Naive thymus-derived CD4-positive, alpha-beta T cell (primary cell): Measurements from ENCODE around the gene DHX16. TPM values are rescaled to one million over a fixed set of nuclear protein-coding genes. Genes with fewer than 3 reads are reported as not detected.

ENCODE experiments used
- ATAC-seq: fragments of 150-1000 bp; cut with Tn5 transposase; 2 replicates; pipeline ENCODE4 v1.10.0; 2021; ENCODE audit warnings: mild to moderate bottlenecking, moderate library complexity
- CTCF ChIA-PET: fragments of 350-600 bp; sonication (Branson Sonifier 250); formaldehyde crosslinking; loops from one replicate; lab custom pipeline; 2021; ENCODE audit warnings: antibody characterized with exemption; lab: Charles Lee
- POLR2A ChIA-PET: fragments of 350-600 bp; sonication (Branson Sonifier 250); formaldehyde crosslinking; loops from one replicate; lab custom pipeline; 2021; ENCODE audit warnings: antibody characterized with exemption, inconsistent platforms; lab: Charles Lee
- DNase-seq, 9 donors: peaks; one replicate each; pipeline versions ENCODE4 v3.0.0 to v3.0.0-alpha.2; 2020 to 2022; ENCODE audit warnings: mixed read lengths in 1 of 9
- H3K27ac ChIP-seq: one replicate; pipeline ENCODE4 v1.7.0; 2013; ENCODE audit warnings: mild to moderate bottlenecking, low read depth, low read length, moderate library complexity
- H3K27me3 ChIP-seq, 2 donors: one replicate each; pipeline ENCODE4 v1.7.0; 2013; ENCODE audit warnings: low read length in 2 of 2, mild to moderate bottlenecking in 2 of 2, moderate library complexity in 2 of 2; ENCODE audit not compliant: control insufficient read depth in 2 of 2, insufficient read depth in 2 of 2
- H3K36me3 ChIP-seq, 3 experiments: 1 replicate in 2 of 3; 2 replicates in 1 of 3; pipeline ENCODE4 v1.7.0; 2013; ENCODE audit warnings: low read length in 3 of 3, mild to moderate bottlenecking in 3 of 3, moderate library complexity in 1 of 3; ENCODE audit not compliant: insufficient read depth in 3 of 3, control insufficient read depth in 2 of 3
- H3K4me1 ChIP-seq, 2 donors: one replicate each; pipeline ENCODE4 v1.7.0; 2013; ENCODE audit warnings: low read length in 2 of 2, mild to moderate bottlenecking in 2 of 2, moderate library complexity in 1 of 2; ENCODE audit not compliant: control insufficient read depth in 2 of 2, insufficient read depth in 2 of 2
- H3K4me3 ChIP-seq: 2 replicates; pipeline ENCODE4 v1.7.0; 2013; ENCODE audit warnings: mild to moderate bottlenecking, low read length
- H3K9me3 ChIP-seq, 3 experiments: 1 replicate in 2 of 3; 2 replicates in 1 of 3; pipeline ENCODE4 v1.7.0; 2013; ENCODE audit warnings: low read length in 3 of 3; ENCODE audit not compliant: control insufficient read depth in 2 of 3
- H3K27ac Mint-ChIP-seq, 9 donors: one replicate each; pipeline ENCODE4 v1.8.0; 2020 to 2022; ENCODE audit warnings: mixed read lengths in 9 of 9, mild to moderate bottlenecking in 8 of 9, moderate library complexity in 5 of 9, inconsistent platforms in 2 of 9
- H3K27me3 Mint-ChIP-seq, 5 donors: one replicate each; pipeline ENCODE4 v1.8.0; 2021 to 2022; ENCODE audit warnings: mixed read lengths in 5 of 5, mild to moderate bottlenecking in 1 of 5
- H3K36me3 Mint-ChIP-seq, 5 donors: one replicate each; pipeline ENCODE4 v1.8.0; 2020 to 2022; ENCODE audit warnings: mixed read lengths in 5 of 5, mild to moderate bottlenecking in 3 of 5, inconsistent platforms in 1 of 5
- H3K4me1 Mint-ChIP-seq, 7 donors: one replicate each; pipeline ENCODE4 v1.8.0; 2020 to 2022; ENCODE audit warnings: mixed read lengths in 7 of 7, mild to moderate bottlenecking in 3 of 7, inconsistent platforms in 1 of 7
- H3K4me3 Mint-ChIP-seq, 10 donors: one replicate each; pipeline ENCODE4 v1.8.0; 2020 to 2022; ENCODE audit warnings: mild to moderate bottlenecking in 10 of 10, mixed read lengths in 10 of 10, moderate library complexity in 6 of 10, inconsistent platforms in 2 of 10
- H3K9me3 Mint-ChIP-seq, 11 donors: one replicate each; pipeline ENCODE4 v1.8.0; 2020 to 2022; ENCODE audit warnings: mixed read lengths in 11 of 11, mild to moderate bottlenecking in 4 of 11, inconsistent platforms in 1 of 11, moderate library complexity in 1 of 11
- intact Hi-C, 2 donors: fragments of 100-400 bp; cut with micrococcal nuclease; formaldehyde crosslinking; loops; one replicate each; pipeline ENCODE4 v1.15.1; 2023
- polyA plus RNA-seq, 2 donors: library from polyadenylated mRNA; unstranded; fragments of 300-500 nt; fragmentation: Illumina TruSeq; gene quantifications; one replicate each; pipeline ENCODE4 v1.2.3, GENCODE V29; 2021
- total RNA-seq, 6 experiments: library from RNA in 5 of 6; stranded (reverse) in 5 of 6; gene quantifications; 1 replicate in 5 of 6; 2 replicates in 1 of 6; pipeline ENCODE4 v1.2.3 and lab custom pipeline; 2021 to 2026

DHX16 gene
- total and polyA plus RNA-seq, 7 experiments from 2014 or later: 14.9 to 51.5 (median 38.3) TPM

- Histone ChIP-seq H3K4me1 (peaks cover 11 to 14% of the 10 kb centered on the region in 2 donors), H3K27ac (peak overlapping the region; percentile 30), H3K9me3 (no peaks in the 10 kb centered on the region), H3K4me3 (no peak overlapping the region), H3K27me3 (no peaks in the 10 kb centered on the region), H3K36me3 (peaks cover 10 to 60% (median 40%) of the 10 kb centered on the region in 3 experiments)
- POLR2A ChIA-PET: interaction anchor here (0.7 to 2.8 kb wide), 7 partner anchors 10 to 60 kb away, joined by 3 to 12 read pairs (median 4); partner anchors contain the start of gene DHX16
- peaks cover 7 to 21% (median 14%) of the 10 kb centered on the region in 7 donors for H3K4me1 Mint-ChIP-seq
- DNase-seq (no peak), ATAC-seq (no peak)
- intact Hi-C loops: no loop called here
- no peaks in the 10 kb centered on the region for H3K27me3 Mint-ChIP-seq
- H3K27ac Mint-ChIP-seq: peak overlapping the region in 4 of 9 donors; percentile 16 to 78 (median 50)
- H3K9me3 Mint-ChIP-seq: no peaks in the 10 kb centered on the region
- peak overlapping the region in 3 of 10 donors; percentile 21 to 59 (median 44) for H3K4me3 Mint-ChIP-seq
- CTCF ChIA-PET: interaction anchor here (0.6 kb wide), 1 partner anchor 21 kb away, joined by 3 read pairs; no protein-coding TSS in a partner anchor
- peaks cover 12 to 31% (median 17%) of the 10 kb centered on the region in 5 donors for H3K36me3 Mint-ChIP-seq
Observed at GRCh38 chr6:30651143-30651542, 21.7 kb downstream of the DHX16 start.

GRCh38 chr6:30647242-30648116, 25.3 kb downstream of the DHX16 start:
- DNase-seq (peak in 7 of 9 donors; percentile 46 to 88 (median 68)), ATAC-seq (peak; percentile 79)
- Mint-ChIP-seq H3K4me1 (peaks cover 24 to 37% (median 28%) of the 10 kb centered on the region in 7 donors), H3K36me3 (peaks cover 0 to 13% (median 10%) of the 10 kb centered on the region in 5 donors), H3K27me3 (no peaks in the 10 kb centered on the region), H3K9me3 (no peaks in the 10 kb centered on the region), H3K27ac (peak overlapping the region; percentile 79 to 93 (median 91)), H3K4me3 (peak overlapping the region; percentile 82 to 93 (median 88))
- ChIA-PET POLR2A (interaction anchor here (0.6 to 3.8 kb wide), 13 partner anchors 10 to 159 kb away, joined by 3 to 22 read pairs (median 3); partner anchors contain the start of genes DHX16, MDC1, MRPS18B and PPP1R10), CTCF (interaction anchor here (0.6 to 1.0 kb wide), 2 partner anchors 18 to 58 kb away, joined by 3 read pairs; no protein-coding TSS in a partner anchor)
- Histone ChIP-seq H3K27me3 (no peaks in the 10 kb centered on the region), H3K9me3 (no peaks in the 10 kb centered on the region), H3K27ac (peak overlapping the region; percentile 91), H3K36me3 (peaks cover 0 to 35% (median 14%) of the 10 kb centered on the region in 3 experiments), H3K4me3 (peak overlapping the region; percentile 93), H3K4me1 (peaks cover 11 to 17% of the 10 kb centered on the region in 2 donors)
- intact Hi-C loops: loop anchor here (1.0 to 5.0 kb wide), 9 partner anchors 21 to 510 kb away; partner anchors contain the start of genes ABCF1 (in 2 of the 2), ATAT1 (in 2 of the 2), DHX16 (in 2 of the 2) and MDC1 (in 2 of the 2)

GRCh38 chr6:30646450-30647241, 26.2 kb downstream of the DHX16 start, which contains the start of gene C6orf136:
Gene C6orf136 (plus strand): TSS chr6:30647133. CDS start chr6:30647232, 99 bp downstream.
- ChIA-PET POLR2A (interaction anchor here (0.6 to 3.8 kb wide), 8 partner anchors 9 to 104 kb away, joined by 3 to 22 read pairs (median 4); partner anchors contain the start of genes MRPS18B and PPP1R10), CTCF (no interaction called here)
- peak within 1 kb of the TSS; percentile 93 for H3K4me3 ChIP-seq
- H3K4me1 Mint-ChIP-seq: peaks cover 24 to 38% (median 32%) of the 10 kb centered on the region in 7 donors
- peaks cover 0 to 8% (median 7%) of the 10 kb centered on the region in 5 donors for H3K36me3 Mint-ChIP-seq
- no peaks in the 10 kb centered on the region for H3K27me3 ChIP-seq
- peak within 1 kb of the TSS; percentile 91 for H3K27ac ChIP-seq
- no peaks in the 10 kb centered on the region for H3K9me3 ChIP-seq
- peak within 1 kb of the TSS; percentile 79 to 93 (median 91) for H3K27ac Mint-ChIP-seq
- no peaks in the 10 kb centered on the region for H3K27me3 Mint-ChIP-seq
- H3K4me1 ChIP-seq: peaks cover 11 to 17% of the 10 kb centered on the region in 2 donors
- H3K4me3 Mint-ChIP-seq: peak within 1 kb of the TSS; percentile 82 to 93 (median 88)
- intact Hi-C loops: loop anchor here (1.0 to 5.0 kb wide), 9 partner anchors 20 to 511 kb away; partner anchors contain the start of genes ABCF1 (in 2 of the 2), ATAT1 (in 2 of the 2), DHX16 (in 2 of the 2) and MDC1 (in 2 of the 2)
- ATAC-seq (peak; percentile 90), DNase-seq (peak in 8 of 9 donors; percentile 77 to 94 (median 92))
- H3K36me3 ChIP-seq: peaks cover 0 to 26% (median 5%) of the 10 kb centered on the region in 3 experiments
- H3K9me3 Mint-ChIP-seq: no peaks in the 10 kb centered on the region

GRCh38 chr6:30645989-30646388, 26.8 kb downstream of the DHX16 start:
- Histone ChIP-seq H3K9me3 (no peaks in the 10 kb centered on the region), H3K27me3 (no peaks in the 10 kb centered on the region), H3K36me3 (peaks cover 0 to 20% (median 2%) of the 10 kb centered on the region in 3 experiments), H3K4me1 (peaks cover 11 to 22% of the 10 kb centered on the region in 2 donors), H3K4me3 (no peak overlapping the region), H3K27ac (peak overlapping the region; percentile 91)
- DNase-seq: no peak
- ChIA-PET POLR2A (interaction anchor here (0.6 to 3.8 kb wide), 7 partner anchors 8 to 101 kb away, joined by 3 to 22 read pairs (median 5); partner anchors contain the start of genes MRPS18B and PPP1R10), CTCF (no interaction called here)
- peaks cover 0 to 9% (median 7%) of the 10 kb centered on the region in 5 donors for H3K36me3 Mint-ChIP-seq
- peaks cover 27 to 45% (median 38%) of the 10 kb centered on the region in 7 donors for H3K4me1 Mint-ChIP-seq
- no peaks in the 10 kb centered on the region for H3K9me3 Mint-ChIP-seq
- H3K4me3 Mint-ChIP-seq: peak overlapping the region in 8 of 10 donors; percentile 82 to 93 (median 88)
- no peaks in the 10 kb centered on the region for H3K27me3 Mint-ChIP-seq
- peak overlapping the region; percentile 27 to 93 (median 80) for H3K27ac Mint-ChIP-seq
- intact Hi-C loops: loop anchor here (2.0 to 5.0 kb wide), 2 partner anchors 19 to 511 kb away; partner anchors contain the start of genes ATAT1 (in 1 of the 2), CCHCR1 (in 1 of the 2) and TCF19 (in 1 of the 2)
- no peak for ATAC-seq

- ChIA-PET POLR2A (interaction anchor here (0.7 to 3.8 kb wide), 5 partner anchors 25 to 47 kb away, joined by 3 to 22 read pairs (median 3); partner anchors contain the start of genes MRPS18B and PPP1R10), CTCF (interaction anchor here (0.7 to 1.5 kb wide), 2 partner anchors 48 to 113 kb away, joined by 3 read pairs; no protein-coding TSS in a partner anchor)
- H3K27me3 ChIP-seq: no peaks in the 10 kb centered on the region
- Mint-ChIP-seq H3K9me3 (no peaks in the 10 kb centered on the region), H3K36me3 (peaks cover 0 to 8% (median 5%) of the 10 kb centered on the region in 5 donors), H3K27ac (peak overlapping the region in 4 of 9 donors; percentile 18 to 93 (median 71)), H3K27me3 (no peaks in the 10 kb centered on the region), H3K4me3 (peak overlapping the region in 1 of 10 donors; percentile 6), H3K4me1 (peaks cover 30 to 52% (median 46%) of the 10 kb centered on the region in 7 donors)
- no peak for ATAC-seq
- no peak overlapping the region for H3K4me3 ChIP-seq
- intact Hi-C loops: loop anchor here in 1 of 2 donors (5.0 kb wide), 1 partner anchor 513 kb away; the partner anchor contains the start of genes CCHCR1 and TCF19
- DNase-seq: no peak
- peaks cover 0 to 16% (median 0%) of the 10 kb centered on the region in 3 experiments for H3K36me3 ChIP-seq
- H3K9me3 ChIP-seq: no peaks in the 10 kb centered on the region
- peaks cover 11 to 26% of the 10 kb centered on the region in 2 donors for H3K4me1 ChIP-seq
- no peak overlapping the region for H3K27ac ChIP-seq
Observed at GRCh38 chr6:30644769-30645168, 28.0 kb downstream of the DHX16 start.
